ENCODE measurements around the gene CFB. TPM values are rescaled to one million over a fixed set of nuclear protein-coding genes. Genes with fewer than 3 reads are reported as not detected.

CFB gene
- total and polyA plus RNA-seq, 4 donors = 2,016 to 3,272 (median 3,140) TPM

DNA sequence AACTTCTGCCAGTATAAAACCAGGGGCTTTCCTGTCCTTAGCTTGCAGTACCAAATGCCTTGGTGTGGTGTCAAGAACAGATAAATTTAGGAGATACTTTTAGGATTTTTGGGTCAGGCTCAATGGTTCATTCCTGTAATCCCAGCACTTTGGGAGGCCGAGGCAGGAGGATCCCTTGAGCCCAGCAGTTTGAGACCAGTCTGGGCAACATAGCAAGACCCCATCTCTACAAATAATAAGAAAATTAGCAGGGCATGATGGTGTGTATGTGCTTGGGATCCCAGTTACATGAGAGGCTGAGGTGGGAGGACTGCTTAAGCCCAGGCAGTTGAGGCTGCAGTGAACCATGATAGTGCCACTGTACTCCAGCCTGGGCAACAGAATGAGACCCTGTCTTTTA is 40.9 kb upstream of the CFB start:
- DNase-seq (ENCODE audit: low spot score) = no peak
- Histone ChIP-seq H3K9me3 (ENCODE audit: control insufficient read depth in 4 of 4, low read length in 3 of 4) (no peaks in the 10 kb centered on the region), H3K9ac (ENCODE audit: low read depth in 1 of 2, low read length in 2 of 2) (no peak overlapping the region), H3K27ac (ENCODE audit: low read depth in 1 of 2, low read length in 2 of 2) (no peak overlapping the region), H3K27me3 (ENCODE audit: control insufficient read depth in 4 of 4, insufficient read depth in 4 of 4, low read length in 3 of 4) (no peaks in the 10 kb centered on the region), H3K36me3 (ENCODE audit: control insufficient read depth in 4 of 4, insufficient read depth in 3 of 4, low read depth in 1 of 4, low read length in 3 of 4) (no peaks in the 10 kb centered on the region), H3K4me1 (ENCODE audit: control insufficient read depth in 4 of 4, insufficient read depth in 4 of 4, low read length in 3 of 4) (peaks cover 4 to 23% (median 19%) of the 10 kb centered on the region in 4 donors), H3K4me3 (ENCODE audit: low read depth in 1 of 3, low read length in 3 of 3) (no peak overlapping the region)
- WGBS = 98% methylated on average over 1 of the region's 1 CpG
- TF ChIP-seq EGR1 (IDR thresholded peaks at IDR 0.05; ENCODE audit: low read depth in 2 of 2) = no peak
- TF ChIP-seq, protein P1, sequence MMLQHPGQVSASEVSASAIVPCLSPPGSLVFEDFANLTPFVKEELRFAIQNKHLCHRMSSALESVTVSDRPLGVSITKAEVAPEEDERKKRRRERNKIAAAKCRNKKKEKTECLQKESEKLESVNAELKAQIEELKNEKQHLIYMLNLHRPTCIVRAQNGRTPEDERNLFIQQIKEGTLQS (IDR thresholded peaks at IDR 0.05) = no peak
- no peak for TF ChIP-seq HNF4G (IDR thresholded peaks at IDR 0.05)
- no peak for TF ChIP-seq FOXA2 (IDR thresholded peaks at IDR 0.05)
- no peak for TF ChIP-seq YY1 (IDR thresholded peaks at IDR 0.05)
- TF ChIP-seq JUND (IDR thresholded peaks at IDR 0.05) = no peak
- TF ChIP-seq NR2F2 (IDR thresholded peaks at IDR 0.05) = no peak
- TF ChIP-seq, protein P2, sequence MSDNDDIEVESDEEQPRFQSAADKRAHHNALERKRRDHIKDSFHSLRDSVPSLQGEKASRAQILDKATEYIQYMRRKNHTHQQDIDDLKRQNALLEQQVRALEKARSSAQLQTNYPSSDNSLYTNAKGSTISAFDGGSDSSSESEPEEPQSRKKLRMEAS (IDR thresholded peaks at IDR 0.05) = no peak
- no peak for TF ChIP-seq HNF4A (conservative IDR thresholded peaks at IDR 0.05)
- TF ChIP-seq, protein P3, sequence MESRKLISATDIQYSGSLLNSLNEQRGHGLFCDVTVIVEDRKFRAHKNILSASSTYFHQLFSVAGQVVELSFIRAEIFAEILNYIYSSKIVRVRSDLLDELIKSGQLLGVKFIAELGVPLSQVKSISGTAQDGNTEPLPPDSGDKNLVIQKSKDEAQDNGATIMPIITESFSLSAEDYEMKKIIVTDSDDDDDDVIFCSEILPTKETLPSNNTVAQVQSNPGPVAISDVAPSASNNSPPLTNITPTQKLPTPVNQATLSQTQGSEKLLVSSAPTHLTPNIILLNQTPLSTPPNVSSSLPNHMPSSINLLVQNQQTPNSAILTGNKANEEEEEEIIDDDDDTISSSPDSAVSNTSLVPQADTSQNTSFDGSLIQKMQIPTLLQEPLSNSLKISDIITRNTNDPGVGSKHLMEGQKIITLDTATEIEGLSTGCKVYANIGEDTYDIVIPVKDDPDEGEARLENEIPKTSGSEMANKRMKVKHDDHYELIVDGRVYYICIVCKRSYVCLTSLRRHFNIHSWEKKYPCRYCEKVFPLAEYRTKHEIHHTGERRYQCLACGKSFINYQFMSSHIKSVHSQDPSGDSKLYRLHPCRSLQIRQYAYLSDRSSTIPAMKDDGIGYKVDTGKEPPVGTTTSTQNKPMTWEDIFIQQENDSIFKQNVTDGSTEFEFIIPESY (IDR thresholded peaks at IDR 0.05) = no peak
- no peak for TF ChIP-seq TAF1 (conservative IDR thresholded peaks at IDR 0.05)
- TF ChIP-seq RXRA (IDR thresholded peaks at IDR 0.05) = no peak
- TF ChIP-seq RAD21 (IDR thresholded peaks at IDR 0.05) = no peak
- TF ChIP-seq, protein P4, sequence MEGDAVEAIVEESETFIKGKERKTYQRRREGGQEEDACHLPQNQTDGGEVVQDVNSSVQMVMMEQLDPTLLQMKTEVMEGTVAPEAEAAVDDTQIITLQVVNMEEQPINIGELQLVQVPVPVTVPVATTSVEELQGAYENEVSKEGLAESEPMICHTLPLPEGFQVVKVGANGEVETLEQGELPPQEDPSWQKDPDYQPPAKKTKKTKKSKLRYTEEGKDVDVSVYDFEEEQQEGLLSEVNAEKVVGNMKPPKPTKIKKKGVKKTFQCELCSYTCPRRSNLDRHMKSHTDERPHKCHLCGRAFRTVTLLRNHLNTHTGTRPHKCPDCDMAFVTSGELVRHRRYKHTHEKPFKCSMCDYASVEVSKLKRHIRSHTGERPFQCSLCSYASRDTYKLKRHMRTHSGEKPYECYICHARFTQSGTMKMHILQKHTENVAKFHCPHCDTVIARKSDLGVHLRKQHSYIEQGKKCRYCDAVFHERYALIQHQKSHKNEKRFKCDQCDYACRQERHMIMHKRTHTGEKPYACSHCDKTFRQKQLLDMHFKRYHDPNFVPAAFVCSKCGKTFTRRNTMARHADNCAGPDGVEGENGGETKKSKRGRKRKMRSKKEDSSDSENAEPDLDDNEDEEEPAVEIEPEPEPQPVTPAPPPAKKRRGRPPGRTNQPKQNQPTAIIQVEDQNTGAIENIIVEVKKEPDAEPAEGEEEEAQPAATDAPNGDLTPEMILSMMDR (IDR thresholded peaks at IDR 0.05; ENCODE audit: low read depth, low read length, missing input control) = no peak
- TF ChIP-seq GABPA (IDR thresholded peaks at IDR 0.05 in 1 of 2, conservative IDR thresholded peaks at IDR 0.05 in 1 of 2) = no peak
- TF ChIP-seq SP1 (IDR thresholded peaks at IDR 0.05) = no peak
- TF ChIP-seq, protein P5, sequence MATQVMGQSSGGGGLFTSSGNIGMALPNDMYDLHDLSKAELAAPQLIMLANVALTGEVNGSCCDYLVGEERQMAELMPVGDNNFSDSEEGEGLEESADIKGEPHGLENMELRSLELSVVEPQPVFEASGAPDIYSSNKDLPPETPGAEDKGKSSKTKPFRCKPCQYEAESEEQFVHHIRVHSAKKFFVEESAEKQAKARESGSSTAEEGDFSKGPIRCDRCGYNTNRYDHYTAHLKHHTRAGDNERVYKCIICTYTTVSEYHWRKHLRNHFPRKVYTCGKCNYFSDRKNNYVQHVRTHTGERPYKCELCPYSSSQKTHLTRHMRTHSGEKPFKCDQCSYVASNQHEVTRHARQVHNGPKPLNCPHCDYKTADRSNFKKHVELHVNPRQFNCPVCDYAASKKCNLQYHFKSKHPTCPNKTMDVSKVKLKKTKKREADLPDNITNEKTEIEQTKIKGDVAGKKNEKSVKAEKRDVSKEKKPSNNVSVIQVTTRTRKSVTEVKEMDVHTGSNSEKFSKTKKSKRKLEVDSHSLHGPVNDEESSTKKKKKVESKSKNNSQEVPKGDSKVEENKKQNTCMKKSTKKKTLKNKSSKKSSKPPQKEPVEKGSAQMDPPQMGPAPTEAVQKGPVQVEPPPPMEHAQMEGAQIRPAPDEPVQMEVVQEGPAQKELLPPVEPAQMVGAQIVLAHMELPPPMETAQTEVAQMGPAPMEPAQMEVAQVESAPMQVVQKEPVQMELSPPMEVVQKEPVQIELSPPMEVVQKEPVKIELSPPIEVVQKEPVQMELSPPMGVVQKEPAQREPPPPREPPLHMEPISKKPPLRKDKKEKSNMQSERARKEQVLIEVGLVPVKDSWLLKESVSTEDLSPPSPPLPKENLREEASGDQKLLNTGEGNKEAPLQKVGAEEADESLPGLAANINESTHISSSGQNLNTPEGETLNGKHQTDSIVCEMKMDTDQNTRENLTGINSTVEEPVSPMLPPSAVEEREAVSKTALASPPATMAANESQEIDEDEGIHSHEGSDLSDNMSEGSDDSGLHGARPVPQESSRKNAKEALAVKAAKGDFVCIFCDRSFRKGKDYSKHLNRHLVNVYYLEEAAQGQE (IDR thresholded peaks at IDR 0.05) = no peak
- TF ChIP-seq FOXA1 (IDR thresholded peaks at IDR 0.05) = no peak
